Stimulated activated CD4-positive, alpha-beta T cell treated with anti-CD3 and anti-CD28 coated beads, Interleukin-15, amount 100 ng/mL, for 48 hours (primary cell): ENCODE results near the gene TCN1.
"Not testable (repeated sequence)": the region's sequence is repeated elsewhere in the genome, so short reads cannot be mapped to it uniquely, and the experiment has no call there.

Experiments
- DNase-seq, 2 donors: peaks; one replicate each; pipeline ENCODE4 v3.0.0-alpha.2; 2020; ENCODE audit warnings: low read depth in 2 of 2

The TCN1 gene

GRCh38 chr11:59866397-59866796 is at the start of gene TCN1:
Gene TCN1 (minus strand): TSS chr11:59866487. CDS start chr11:59866470, 17 bp downstream.
- no peak for DNase-seq

GRCh38 chr11:59903569-59903968 is 37.3 kb upstream of the TCN1 start:
- DNase-seq = not testable (repeated sequence)

DNA sequence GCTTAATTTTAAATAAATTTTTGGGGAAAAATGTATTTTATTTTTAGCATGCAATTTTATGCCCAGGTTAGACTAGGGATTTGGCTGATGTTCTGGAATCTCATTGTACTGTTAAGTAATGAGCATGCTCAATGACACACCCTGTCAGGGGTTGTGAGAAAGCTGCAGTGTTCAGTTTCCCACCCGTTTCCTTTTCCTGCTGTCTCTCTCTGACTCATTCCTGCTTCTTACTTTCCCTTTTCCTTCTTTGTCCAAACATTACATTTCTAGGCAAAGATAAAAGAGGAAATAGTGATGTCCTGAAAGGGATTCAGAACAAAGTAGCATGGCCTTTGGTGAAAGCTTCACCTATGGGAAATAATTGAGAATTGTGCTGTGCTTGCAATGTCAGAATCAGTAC is 35.0 kb upstream of the TCN1 start:
- no peak for DNase-seq

DNA sequence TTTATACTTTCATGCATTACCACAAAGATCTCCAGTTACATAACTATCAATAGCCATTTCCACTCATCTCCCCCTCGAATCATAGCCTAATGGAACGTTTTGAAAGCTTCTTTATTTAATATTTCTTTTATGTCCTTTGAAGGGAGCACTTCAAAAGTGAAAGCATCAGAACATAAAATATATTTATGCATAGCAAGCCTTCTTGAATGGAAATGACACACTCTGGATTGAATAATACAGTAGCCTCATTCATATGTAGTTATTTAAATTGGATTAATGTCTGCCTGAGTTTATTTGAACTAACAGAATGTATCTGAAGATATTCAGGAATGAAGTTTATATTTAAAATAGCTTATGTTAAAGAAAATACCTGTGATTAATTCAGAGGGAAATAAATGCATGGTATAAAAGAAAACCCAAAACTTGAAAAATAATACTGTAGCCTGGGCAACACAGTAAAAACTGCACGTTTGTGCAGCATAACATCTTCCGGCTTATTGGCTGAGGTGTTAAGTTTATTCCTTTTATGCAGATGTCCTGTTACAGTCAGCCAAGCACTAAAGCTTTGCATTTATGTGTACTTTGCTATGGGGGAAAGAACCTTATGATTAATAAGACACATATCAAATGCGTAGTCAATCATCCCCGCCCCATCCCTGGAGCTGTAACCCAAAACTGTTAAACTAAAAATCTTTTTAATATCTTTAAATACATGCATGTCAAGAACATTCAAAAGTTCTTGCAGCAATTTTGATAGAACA is 34.3 kb upstream of the TCN1 start:
- no peak for DNase-seq

DNA sequence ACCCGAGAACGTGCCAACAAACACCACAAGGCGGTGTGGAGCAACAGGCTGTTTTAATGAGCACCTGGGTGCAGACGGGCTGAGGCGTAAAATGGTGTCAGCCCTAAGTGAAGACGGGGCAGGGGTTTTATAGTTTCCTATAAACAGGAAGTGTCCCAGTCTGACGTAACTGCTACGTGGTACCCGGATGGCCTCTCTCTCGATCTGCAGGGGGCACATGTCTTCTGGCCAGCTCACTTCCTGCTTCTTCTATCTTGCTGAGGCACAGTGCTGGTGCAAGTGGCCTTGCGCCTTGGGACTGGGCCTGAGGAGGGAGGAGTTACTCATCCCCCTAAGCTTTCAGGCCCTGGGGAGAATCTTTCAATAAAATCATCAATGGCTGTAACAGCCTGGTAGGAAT is 33.2 kb upstream of the TCN1 start:
- no peak for DNase-seq

DNA sequence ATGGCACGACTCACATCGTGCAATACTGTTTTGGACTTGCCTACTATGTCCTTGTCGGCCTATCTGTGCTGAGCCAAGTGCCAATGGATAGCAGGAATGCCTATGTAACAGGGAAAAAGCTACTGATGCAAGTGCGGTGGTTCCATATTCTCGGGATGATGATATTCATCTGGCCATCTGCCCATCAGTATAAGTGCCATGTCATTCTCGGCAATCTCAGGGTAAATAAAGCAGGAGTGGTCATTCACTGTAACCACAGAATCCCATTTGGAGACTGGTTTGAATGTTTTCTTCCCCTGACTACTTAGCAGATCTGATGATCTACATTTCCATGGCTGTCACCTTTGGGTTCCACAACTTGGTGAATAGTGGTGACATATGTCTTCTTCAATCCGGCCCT is 32.4 kb upstream of the TCN1 start:
- DNase-seq = no peak

DNA sequence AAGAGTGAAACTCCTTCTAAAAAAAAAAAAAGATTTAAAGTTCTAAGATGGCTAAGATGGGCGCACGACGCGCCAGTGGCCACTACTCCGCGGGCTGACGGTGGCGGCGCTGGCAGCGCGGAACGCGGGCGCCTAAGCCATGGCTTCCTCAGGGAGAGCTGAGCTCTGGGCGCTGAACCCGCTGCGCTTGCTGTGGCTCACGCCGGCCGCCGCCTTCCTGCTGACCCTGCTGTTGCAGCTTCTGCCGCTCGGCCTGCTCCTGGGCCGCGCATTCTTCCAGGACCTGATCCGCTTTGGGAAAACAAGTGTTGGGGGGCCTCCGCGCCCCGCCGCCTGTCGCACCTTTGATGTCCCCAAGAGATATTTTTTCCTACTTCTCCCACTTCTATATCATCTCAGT is 31.8 kb upstream of the TCN1 start:
- DNase-seq = no peak

DNA sequence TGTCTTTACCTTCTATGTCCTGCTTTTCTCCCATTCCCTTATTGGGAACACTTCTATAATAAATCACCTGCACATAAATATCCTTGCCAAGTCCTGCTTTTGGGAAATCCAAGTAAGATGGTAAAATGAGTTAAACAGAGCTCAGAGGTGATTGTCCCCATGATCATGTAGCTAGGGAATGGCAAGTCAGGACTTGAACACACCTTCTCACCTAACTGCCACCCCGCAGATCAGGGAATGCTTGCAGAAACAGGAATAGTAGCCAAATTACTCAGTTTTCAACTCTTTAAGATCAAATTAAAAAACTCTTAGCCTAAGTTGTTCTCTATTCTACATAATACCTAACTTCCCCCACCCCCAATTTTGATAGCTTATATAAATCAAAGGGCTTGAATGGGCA is 28.3 kb upstream of the TCN1 start:
- DNase-seq = no peak

GRCh38 chr11:59891781-59892181 is 25.5 kb upstream of the TCN1 start:
- DNase-seq = no peak

- DNase-seq = not testable (repeated sequence)
Observed at GRCh38 chr11:59887156-59887555, 20.9 kb upstream of the TCN1 start.

DNA sequence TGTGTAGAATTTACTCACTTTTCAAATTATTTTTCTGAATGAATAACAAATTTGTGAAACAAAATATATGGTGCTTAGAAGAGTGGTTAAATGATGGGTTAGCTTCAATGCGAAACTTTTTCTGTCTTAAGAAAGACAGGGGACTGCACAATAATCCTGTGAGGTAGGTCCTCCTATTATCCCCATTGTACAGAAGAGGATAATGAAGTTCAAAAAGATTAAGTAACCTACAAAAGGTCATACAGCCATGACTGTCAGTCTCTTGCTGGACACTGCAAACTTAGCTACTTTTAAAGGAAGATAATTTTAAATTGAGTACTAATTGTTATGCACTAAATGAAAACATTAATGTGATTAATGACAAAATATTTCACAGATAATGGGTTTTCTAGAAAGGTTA is 17.3 kb upstream of the TCN1 start:
- DNase-seq = no peak

DNA sequence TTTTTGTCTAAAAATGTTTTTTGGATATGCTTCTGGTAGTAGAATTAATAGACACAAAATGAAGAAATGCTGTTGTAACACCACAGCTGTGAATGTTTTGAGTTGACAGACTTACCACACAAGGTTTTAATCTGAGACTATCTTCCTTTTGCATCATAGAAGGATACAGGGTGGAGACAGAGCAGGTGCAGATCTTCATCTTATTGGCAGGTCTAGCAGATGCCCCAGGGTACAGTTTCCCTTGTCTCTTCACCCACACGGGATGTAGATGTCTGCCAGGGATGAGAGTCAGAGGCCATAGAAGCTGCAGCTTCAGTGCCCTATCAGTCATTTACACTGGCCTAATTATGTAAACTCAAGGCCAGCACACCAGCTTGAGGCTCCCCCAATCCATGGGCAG is 13.3 kb upstream of the TCN1 start:
- no peak for DNase-seq

DNA sequence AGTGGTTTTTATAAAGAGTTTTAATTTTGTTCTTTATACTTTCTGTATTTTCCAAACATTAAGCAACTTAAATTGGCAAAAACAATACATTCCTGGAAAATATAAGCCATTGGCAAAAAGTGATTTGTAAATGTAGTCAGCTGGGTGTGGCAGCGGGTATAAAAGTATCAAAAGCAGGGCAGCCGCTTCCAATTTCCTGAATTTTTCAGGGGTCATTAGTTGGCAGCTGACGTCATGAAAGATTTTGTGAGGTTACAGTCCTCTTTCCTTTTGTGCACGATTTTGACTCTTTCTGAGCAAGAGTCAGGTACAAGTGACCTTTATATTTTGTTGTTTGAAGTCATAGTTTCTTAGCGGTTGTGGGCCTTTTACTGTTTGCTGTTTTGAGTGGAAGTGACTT is 12.3 kb upstream of the TCN1 start, which contains the start of gene OOSP3:
Gene OOSP3 (plus strand): TSS at position 208 of the 400 bp plus-strand sequence. CDS start 27 bp downstream, at position 235.
- DNase-seq = no peak

DNA sequence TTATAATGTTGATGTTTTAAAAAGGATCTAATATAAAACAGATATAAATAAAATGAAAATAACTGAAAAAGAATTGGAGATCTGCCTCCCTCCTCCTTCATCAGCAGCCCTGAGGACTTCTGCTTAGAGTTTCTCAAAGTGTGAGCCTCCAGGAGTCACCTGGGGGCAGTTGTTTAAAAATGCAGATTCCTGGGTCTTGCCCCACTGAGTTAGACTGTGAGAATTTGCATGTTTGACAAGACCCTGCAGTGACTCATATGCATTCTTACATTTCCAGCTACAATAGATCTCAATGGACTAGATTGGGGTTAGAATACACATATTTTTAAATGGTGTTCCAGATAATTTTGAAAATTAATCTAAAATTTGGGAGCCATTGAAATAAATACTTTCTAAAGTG is 11.5 kb upstream of the TCN1 start:
- DNase-seq = no peak

- no peak for DNase-seq
Observed at GRCh38 chr11:59877325-59877724, 11.0 kb upstream of the TCN1 start.

DNA sequence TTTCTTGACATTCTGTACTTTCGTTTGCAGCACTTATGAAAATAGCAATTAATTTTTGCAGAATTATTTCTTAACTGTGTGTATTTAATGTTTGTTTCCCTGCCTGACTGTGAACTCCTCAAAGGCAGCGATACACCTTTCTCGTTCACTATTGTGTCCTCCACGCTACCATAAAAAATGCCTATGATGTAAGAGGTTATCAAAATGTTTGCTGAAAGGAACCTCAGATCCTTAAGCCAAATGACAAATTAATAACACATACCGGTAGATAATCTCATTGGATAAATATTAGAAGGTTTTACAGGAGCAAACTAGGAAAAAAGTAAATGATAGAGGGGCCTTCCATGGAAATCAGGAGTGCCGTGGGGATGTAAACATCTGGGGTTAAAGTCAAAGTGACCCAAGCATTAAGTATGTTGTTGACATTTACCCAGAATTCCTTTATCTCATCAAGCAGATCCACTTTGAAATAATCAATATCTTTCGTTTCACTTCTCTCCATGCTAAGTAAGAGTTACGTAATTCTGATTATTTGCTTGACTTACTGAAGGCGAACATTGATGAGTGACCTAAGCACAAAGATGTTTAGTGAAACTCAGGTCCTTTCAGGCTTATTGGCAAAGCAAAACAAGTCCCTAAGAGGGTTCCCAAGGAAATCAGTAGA is 9.7 kb upstream of the TCN1 start:
- DNase-seq = no peak

DNA sequence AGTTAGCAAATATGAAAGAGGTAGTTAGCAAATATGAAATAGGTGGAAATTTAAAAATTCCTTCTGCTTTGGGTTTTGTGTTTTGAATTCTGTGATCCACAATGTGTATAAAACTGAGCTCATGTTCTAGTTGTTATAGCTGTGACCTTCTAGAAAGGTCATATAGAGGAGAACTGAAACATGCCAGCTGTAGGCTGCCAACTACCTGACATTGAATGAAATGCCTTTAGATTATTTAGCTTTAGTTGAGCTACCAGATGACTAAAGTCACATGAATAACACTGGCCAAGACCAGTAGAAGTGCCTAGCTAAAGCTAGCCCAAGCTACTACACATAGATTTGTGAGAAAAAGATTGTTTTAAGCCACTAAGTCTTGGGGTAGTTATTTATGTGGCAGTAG is 5.8 kb upstream of the TCN1 start:
- DNase-seq = no peak

GRCh38 chr11:59867946-59868345 is 1.7 kb upstream of the TCN1 start:
- DNase-seq = no peak

- DNase-seq = no peak
Observed at GRCh38 chr11:59866836-59867235, 549 bp upstream of the TCN1 start.

DNA sequence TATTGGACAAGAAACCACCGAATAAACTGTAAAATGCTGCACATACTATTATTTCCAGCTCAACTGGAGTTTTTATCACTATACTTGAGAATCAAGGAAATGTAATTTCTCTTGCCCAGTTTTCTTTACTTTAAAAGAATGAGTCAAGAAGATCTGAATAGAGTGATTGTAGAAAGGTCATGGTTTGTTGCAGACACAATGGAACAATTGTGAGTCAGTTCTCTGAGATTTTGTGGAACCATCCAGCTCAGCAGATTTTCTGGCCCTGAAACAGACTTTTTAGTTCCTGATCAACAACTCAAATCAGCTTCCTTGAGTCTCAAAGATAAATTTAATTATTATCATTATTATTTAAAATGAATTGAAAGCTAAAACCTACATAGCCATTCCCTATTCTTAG is 1.3 kb downstream of the TCN1 start:
- DNase-seq = no peak

DNA sequence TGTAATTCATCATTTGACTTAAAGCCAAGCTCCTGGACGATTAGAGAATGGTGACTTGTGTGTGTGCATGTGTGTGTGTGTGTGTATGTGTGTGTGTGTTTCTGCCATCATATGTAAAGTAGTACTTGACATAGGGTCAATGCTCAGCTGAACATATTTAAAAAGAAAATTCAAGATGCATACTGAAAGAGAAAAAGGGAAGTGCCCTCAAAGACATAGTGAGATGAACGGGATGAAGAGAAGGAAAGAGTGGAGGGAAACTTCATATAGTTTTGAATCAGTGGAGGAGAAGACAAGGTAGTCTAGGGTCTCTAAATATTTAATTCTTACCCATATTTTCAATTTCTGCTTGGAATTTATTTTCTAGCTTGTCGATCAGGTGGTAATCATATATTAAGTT is 4.0 kb downstream of the TCN1 start:
- no peak for DNase-seq

DNA sequence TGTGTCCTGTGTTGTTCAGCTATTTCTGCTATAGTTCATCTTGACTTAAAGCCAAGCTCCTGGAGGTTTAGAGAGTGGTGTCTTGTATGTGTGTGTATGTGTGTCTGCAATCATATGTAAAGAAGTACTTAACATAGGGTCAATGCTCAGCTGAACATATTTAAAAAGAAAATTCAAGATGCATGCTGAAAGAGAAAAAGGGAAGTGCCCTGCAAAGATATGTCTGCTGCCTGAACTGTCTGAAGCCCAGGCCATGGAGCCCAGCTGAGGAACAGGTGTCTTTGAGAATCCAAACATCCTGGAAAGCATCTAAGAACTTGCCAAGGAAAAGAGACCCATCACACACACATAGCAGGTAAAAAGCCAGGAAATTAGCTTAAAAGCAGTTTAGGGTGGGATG is 6.6 kb downstream of the TCN1 start:
- DNase-seq = no peak
